ENCODE data around the gene HSD11B2.

DNA sequence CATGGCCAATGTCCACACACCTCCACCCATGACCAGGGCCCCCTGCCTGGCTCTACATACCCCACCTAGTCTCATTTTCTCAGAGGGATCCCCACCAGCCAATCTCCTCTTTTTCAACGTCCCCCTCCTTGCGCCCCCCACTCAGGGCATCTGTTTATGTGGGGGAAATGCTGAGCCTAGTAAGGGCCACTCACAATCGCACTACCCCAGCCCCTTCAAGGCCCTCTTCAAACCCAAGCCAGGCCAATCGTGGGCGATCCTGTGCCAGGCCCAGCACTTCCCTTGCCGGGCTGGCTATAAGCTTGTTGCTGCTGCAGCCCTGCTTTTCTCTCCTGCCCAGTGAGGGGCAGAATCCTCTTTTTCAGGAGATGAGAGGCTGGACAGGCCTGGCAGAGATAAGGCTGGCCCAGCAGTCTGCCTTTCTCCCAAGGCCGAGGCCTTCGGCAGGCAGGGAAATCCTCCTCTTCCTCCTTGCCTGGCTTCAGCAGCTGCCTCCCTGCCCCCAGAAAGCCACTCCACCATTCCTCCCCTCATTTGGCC lies 16.1 kb downstream of the HSD11B2 start:
- no peak for TF ChIP-seq CTCF (conservative IDR thresholded peaks at IDR 0.05 in 1 of 2, IDR thresholded peaks at IDR 0.05 in 1 of 2; ENCODE audit: low read depth in 1 of 2, low read length in 2 of 2)
- no peak for TF ChIP-seq EZH2 (IDR thresholded peaks at IDR 0.05; ENCODE audit: low read length, missing control alignments)

All from fibroblast of lung (primary cell).